ENCODE results near the gene ROBO1. TPM values are rescaled to one million over a fixed set of nuclear protein-coding genes. Genes with fewer than 3 reads are reported as not detected.

Gene ROBO1
- total and polyA plus RNA-seq, 2 of the 13 experiments (the other 11 are each of a cell fraction or from before 2014, with no cell fraction given): 52.2 to 71.0 TPM

- TF ChIP-seq ZNF546 (CRISPR knock-in tag; conservative IDR thresholded peaks at IDR 0.05) (no peak), GTF2F1 (IDR thresholded peaks at IDR 0.05; ENCODE audit: low read length) (no peak), ZNF709 (CRISPR knock-in tag; IDR thresholded peaks at IDR 0.05) (no peak), ZNF430 (CRISPR knock-in tag; IDR thresholded peaks at IDR 0.05) (no peak), FOXA1 (IDR thresholded peaks at IDR 0.05) (no peak), FOXA1 (CRISPR knock-in tag; IDR thresholded peaks at IDR 0.05) (0 out of 2 replicates have a peak, but pooled peaks have one; percentile 23), ZBED4 (CRISPR knock-in tag; IDR thresholded peaks at IDR 0.05; ENCODE audit: borderline replicate concordance) (no peak), FOXC1 (CRISPR knock-in tag; IDR thresholded peaks at IDR 0.05; ENCODE audit: borderline replicate concordance) (no peak), FOSL2 (CRISPR knock-in tag; IDR thresholded peaks at IDR 0.05) (peak; percentile 60), ZNF672 (CRISPR knock-in tag; IDR thresholded peaks at IDR 0.05) (no peak), ZNF782 (CRISPR knock-in tag; IDR thresholded peaks at IDR 0.05; ENCODE audit: borderline replicate concordance) (no peak), TRIM22 (IDR thresholded peaks at IDR 0.05) (no peak), FOXJ3 (CRISPR knock-in tag; IDR thresholded peaks at IDR 0.05; ENCODE audit: borderline replicate concordance) (no peak), ZNF335 (CRISPR knock-in tag; IDR thresholded peaks at IDR 0.05) (no peak), ZC3H13 (CRISPR knock-in tag; IDR thresholded peaks at IDR 0.05) (no peak), SNAPC2 (CRISPR knock-in tag; IDR thresholded peaks at IDR 0.05) (no peak), REL (CRISPR knock-in tag; conservative IDR thresholded peaks at IDR 0.05) (no peak), HNF1B (CRISPR knock-in tag; IDR thresholded peaks at IDR 0.05) (0 out of 2 replicates have a peak, but pooled peaks have one; percentile 32), STAT5B (CRISPR knock-in tag; IDR thresholded peaks at IDR 0.05) (no peak), PRDM10 (CRISPR knock-in tag; IDR thresholded peaks at IDR 0.05; ENCODE audit: low read depth) (peak; percentile 46; the same call in 1 of the 2 replicates), TBX3 (IDR thresholded peaks at IDR 0.05; ENCODE audit: borderline replicate concordance) (no peak), ZNF317 (CRISPR knock-in tag; IDR thresholded peaks at IDR 0.05) (no peak)
Observed at GRCh38 chr3:78872195-78872594, 895.6 kb downstream of the ROBO1 start (continued).
